Loucy (cell line): ENCODE measurements around the gene ALDH4A1.

Source experiments
- EZH2phosphoT487 ChIP-seq: fragments of 200-600 bp; IDR thresholded peaks from 2 replicates; pipeline ENCODE4 v1.6.1; 2018; ENCODE audit warnings: antibody characterized with exemption, mild to moderate bottlenecking, moderate library complexity, borderline replicate concordance
- TF ChIP-seq, protein P1 (sequence below): fragments of 200-600 bp; sonication (generic); conservative IDR thresholded peaks from 2 replicates; pipeline ENCODE4 v1.5.1; 2014; ENCODE audit warnings: mild to moderate bottlenecking, antibody characterized with exemption, low read length

DNA sequence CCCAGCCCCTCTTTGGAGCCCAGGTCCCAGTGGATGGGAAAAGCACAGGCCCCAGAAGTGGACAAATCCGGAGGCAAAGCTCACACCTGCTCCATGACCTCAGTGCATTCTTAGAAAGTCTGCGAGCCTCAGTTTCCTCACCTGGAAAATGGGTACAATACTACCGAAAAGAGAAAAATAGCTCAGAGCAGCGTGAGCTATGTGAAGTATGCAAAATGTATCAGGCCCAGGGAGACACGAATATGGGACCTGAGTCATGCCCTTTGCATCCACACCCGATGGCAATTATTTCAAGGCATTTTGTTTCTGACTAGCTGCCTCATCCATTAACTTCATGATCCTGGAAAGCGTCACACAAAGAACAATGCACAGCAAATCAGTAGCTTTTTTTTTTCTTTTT, 9.2 kb downstream of the ALDH4A1 start:
- TF ChIP-seq, protein P1, sequence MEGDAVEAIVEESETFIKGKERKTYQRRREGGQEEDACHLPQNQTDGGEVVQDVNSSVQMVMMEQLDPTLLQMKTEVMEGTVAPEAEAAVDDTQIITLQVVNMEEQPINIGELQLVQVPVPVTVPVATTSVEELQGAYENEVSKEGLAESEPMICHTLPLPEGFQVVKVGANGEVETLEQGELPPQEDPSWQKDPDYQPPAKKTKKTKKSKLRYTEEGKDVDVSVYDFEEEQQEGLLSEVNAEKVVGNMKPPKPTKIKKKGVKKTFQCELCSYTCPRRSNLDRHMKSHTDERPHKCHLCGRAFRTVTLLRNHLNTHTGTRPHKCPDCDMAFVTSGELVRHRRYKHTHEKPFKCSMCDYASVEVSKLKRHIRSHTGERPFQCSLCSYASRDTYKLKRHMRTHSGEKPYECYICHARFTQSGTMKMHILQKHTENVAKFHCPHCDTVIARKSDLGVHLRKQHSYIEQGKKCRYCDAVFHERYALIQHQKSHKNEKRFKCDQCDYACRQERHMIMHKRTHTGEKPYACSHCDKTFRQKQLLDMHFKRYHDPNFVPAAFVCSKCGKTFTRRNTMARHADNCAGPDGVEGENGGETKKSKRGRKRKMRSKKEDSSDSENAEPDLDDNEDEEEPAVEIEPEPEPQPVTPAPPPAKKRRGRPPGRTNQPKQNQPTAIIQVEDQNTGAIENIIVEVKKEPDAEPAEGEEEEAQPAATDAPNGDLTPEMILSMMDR = no peak
- TF ChIP-seq EZH2phosphoT487 = no peak
